ENCODE results near the gene MED12. TPM values are rescaled to one million over a fixed set of nuclear protein-coding genes. Genes with fewer than 3 reads are reported as not detected.

Gene MED12
- total and polyA plus RNA-seq, 8 donors: 12.2 to 25.7 (median 17.5) TPM

DNA sequence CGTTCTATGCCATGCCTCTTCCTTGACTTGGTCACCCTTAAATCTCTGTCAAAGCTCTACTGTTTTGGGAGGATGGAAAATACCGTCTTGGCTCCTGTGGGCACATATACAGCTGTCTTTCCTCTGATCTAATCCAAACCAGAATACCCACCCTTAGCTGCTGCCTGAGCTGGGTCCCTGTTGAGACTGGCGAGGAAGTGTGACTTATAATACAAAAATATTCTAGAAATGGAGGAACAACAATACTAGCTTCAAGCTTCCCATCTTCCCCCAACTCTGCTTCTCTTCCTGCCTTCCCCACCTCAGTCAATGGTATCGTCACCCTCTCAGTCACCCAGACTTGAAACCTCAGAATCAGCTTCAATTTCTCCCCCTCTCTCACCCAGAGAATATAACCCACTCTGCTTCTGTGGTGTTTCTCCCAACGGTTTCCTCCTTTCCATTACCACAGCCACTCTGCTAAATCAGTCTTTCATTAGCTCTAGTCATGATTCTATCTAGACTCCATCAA is 6.4 kb upstream of the MED12 start:
- FAIRE-seq: no peak
- intact Hi-C loops (cut with DNase I): no loop called here
- no peaks in the 10 kb centered on the region for H3K4me1 ChIP-seq
- TF ChIP-seq, protein P1, sequence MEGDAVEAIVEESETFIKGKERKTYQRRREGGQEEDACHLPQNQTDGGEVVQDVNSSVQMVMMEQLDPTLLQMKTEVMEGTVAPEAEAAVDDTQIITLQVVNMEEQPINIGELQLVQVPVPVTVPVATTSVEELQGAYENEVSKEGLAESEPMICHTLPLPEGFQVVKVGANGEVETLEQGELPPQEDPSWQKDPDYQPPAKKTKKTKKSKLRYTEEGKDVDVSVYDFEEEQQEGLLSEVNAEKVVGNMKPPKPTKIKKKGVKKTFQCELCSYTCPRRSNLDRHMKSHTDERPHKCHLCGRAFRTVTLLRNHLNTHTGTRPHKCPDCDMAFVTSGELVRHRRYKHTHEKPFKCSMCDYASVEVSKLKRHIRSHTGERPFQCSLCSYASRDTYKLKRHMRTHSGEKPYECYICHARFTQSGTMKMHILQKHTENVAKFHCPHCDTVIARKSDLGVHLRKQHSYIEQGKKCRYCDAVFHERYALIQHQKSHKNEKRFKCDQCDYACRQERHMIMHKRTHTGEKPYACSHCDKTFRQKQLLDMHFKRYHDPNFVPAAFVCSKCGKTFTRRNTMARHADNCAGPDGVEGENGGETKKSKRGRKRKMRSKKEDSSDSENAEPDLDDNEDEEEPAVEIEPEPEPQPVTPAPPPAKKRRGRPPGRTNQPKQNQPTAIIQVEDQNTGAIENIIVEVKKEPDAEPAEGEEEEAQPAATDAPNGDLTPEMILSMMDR (IDR thresholded peaks at IDR 0.05): no peak
- no peak for ATAC-seq
- H3K9me3 ChIP-seq: no peaks in the 10 kb centered on the region
- no peak overlapping the region for H3K4me3 ChIP-seq
- H3K27ac ChIP-seq: no peak overlapping the region
- 55 to 60% methylated on average over 5 of the region's 5 CpGs for WGBS, 2 donors
- H3K27me3 ChIP-seq: peaks cover 0 to 5% (median 0%) of the 10 kb centered on the region in 4 donors
- DNase-seq: no peak
- no peaks in the 10 kb centered on the region for H3K36me3 ChIP-seq

- Histone ChIP-seq H3K4me3 (no peak overlapping the region), H3K36me3 (peaks cover 0 to 3% (median 0%) of the 10 kb centered on the region in 3 donors), H3K27me3 (peaks cover 0 to 5% (median 0%) of the 10 kb centered on the region in 4 donors), H3K4me1 (no peaks in the 10 kb centered on the region), H3K27ac (no peak overlapping the region), H3K9me3 (no peaks in the 10 kb centered on the region)
- FAIRE-seq (no peak), ATAC-seq (no peak), DNase-seq (no peak)
- intact Hi-C loops (cut with DNase I): no loop called here
- WGBS, 2 donors: 68 to 73% methylated on average over 10 of the region's 10 CpGs
- TF ChIP-seq, protein P1 (IDR thresholded peaks at IDR 0.05): no peak
Observed at GRCh38 chrX:71117358-71117757, 1.0 kb upstream of the MED12 start.

GRCh38 chrX:71118985-71119535 is 664 bp downstream of the MED12 start:
- H3K27me3 ChIP-seq: no peaks in the 10 kb centered on the region
- peak overlapping the region; percentile 21 to 46 (median 34) for H3K4me3 ChIP-seq
- DNase-seq (no peak), ATAC-seq (peak; percentile 21 to 53 (median 41)), FAIRE-seq (no peak)
- intact Hi-C loops (cut with DNase I): no loop called here
- H3K36me3 ChIP-seq: peaks cover 0 to 9% (median 0%) of the 10 kb centered on the region in 3 donors
- peak overlapping the region in 2 of 4 donors; percentile 50 to 67 for H3K27ac ChIP-seq
- H3K9me3 ChIP-seq: no peaks in the 10 kb centered on the region
- H3K4me1 ChIP-seq: no peaks in the 10 kb centered on the region
- TF ChIP-seq, protein P1 (IDR thresholded peaks at IDR 0.05): no peak
- WGBS, 2 donors: 2 to 25% methylated on average over 15 to 17 of the region's 17 CpGs

GRCh38 chrX:71128166-71128833 is 9.9 kb downstream of the MED12 start:
- Histone ChIP-seq H3K27me3 (no peaks in the 10 kb centered on the region), H3K4me1 (no peaks in the 10 kb centered on the region), H3K27ac (no peak overlapping the region), H3K36me3 (no peaks in the 10 kb centered on the region), H3K4me3 (no peak overlapping the region), H3K9me3 (no peaks in the 10 kb centered on the region)
- FAIRE-seq: no peak
- ATAC-seq: no peak
- intact Hi-C loops (cut with DNase I): no loop called here
- no peak for DNase-seq
- TF ChIP-seq, protein P1 (IDR thresholded peaks at IDR 0.05): no peak
- WGBS, 2 donors: 82 to 83% methylated on average over 12 of the region's 12 CpGs
